Loucy (cell line): ENCODE data around the gene IGSF9B.

Experiments used
- CTCF ChIP-seq: fragments of 200-600 bp; sonication (generic); conservative IDR thresholded peaks from 2 replicates; pipeline ENCODE4 v1.5.1; 2014; ENCODE audit warnings: mild to moderate bottlenecking, antibody characterized with exemption, low read length
- EZH2phosphoT487 ChIP-seq: fragments of 200-600 bp; IDR thresholded peaks from 2 replicates; pipeline ENCODE4 v1.6.1; 2018; ENCODE audit warnings: antibody characterized with exemption, mild to moderate bottlenecking, moderate library complexity, borderline replicate concordance

- TF ChIP-seq CTCF (no peak), EZH2phosphoT487 (no peak)
These were observed 84.6 kb downstream of the IGSF9B start for GRCh38 chr11:133872160-133872559.
